H9 (cell line): ENCODE measurements around the gene TEX38. TPM values are rescaled to one million over a fixed set of nuclear protein-coding genes. Genes with fewer than 3 reads are reported as not detected.
"Not testable (repeated sequence)": the region's sequence is repeated elsewhere in the genome, so short reads cannot be mapped to it uniquely, and the experiment has no call there.

Experiments used
- DNase-seq: peaks from one replicate; pipeline ENCODE4 v3.0.0-alpha.2; 2017
- H2AFZ ChIP-seq: one replicate; pipeline ENCODE4 v1.6.1; 2013; ENCODE audit warnings: mild to moderate bottlenecking, low read length, control low read depth, moderate library complexity
- H2AK5ac ChIP-seq: 2 replicates; pipeline ENCODE4 v1.6.1; 2013; ENCODE audit warnings: low read length, control low read depth, mixed read lengths; ENCODE audit not compliant: insufficient read length
- H2BK120ac ChIP-seq: one replicate; pipeline ENCODE4 v1.6.1; 2013; ENCODE audit warnings: low read depth, mild to moderate bottlenecking, low read length, control low read depth, inconsistent platforms; ENCODE audit not compliant: poor library complexity, severe bottlenecking
- H2BK12ac ChIP-seq: 2 replicates; pipeline ENCODE4 v1.6.1; 2013; ENCODE audit warnings: low read length, control low read depth, mixed read lengths, low read depth; ENCODE audit not compliant: insufficient read length
- H2BK15ac ChIP-seq: 2 replicates; pipeline ENCODE4 v1.6.1; 2013; ENCODE audit warnings: low read depth, low read length, control low read depth
- H2BK20ac ChIP-seq: one replicate; pipeline ENCODE4 v1.6.1; 2013; ENCODE audit warnings: low read depth, mild to moderate bottlenecking, low read length, control low read depth, inconsistent platforms; ENCODE audit not compliant: poor library complexity, severe bottlenecking
- H2BK5ac ChIP-seq: 2 replicates; pipeline ENCODE4 v1.6.1; 2013; ENCODE audit warnings: low read length, control low read depth, mixed read lengths; ENCODE audit not compliant: insufficient read length
- H3K14ac ChIP-seq: 2 replicates; pipeline ENCODE4 v1.6.1; 2013; ENCODE audit warnings: low read length, control low read depth; ENCODE audit not compliant: insufficient read depth
- H3K18ac ChIP-seq: 2 replicates; pipeline ENCODE4 v1.6.1; 2013; ENCODE audit warnings: low read depth, mild to moderate bottlenecking, mixed read lengths, low read length, control low read depth; ENCODE audit not compliant: insufficient read length
- H3K23ac ChIP-seq: 2 replicates; pipeline ENCODE4 v1.6.1; 2013; ENCODE audit warnings: low read length, control low read depth, mixed read lengths, low read depth; ENCODE audit not compliant: insufficient read length
- H3K23me2 ChIP-seq: 2 replicates; pipeline ENCODE4 v1.6.1; 2013; ENCODE audit warnings: low read depth, mild to moderate bottlenecking, mixed read lengths, low read length, control low read depth; ENCODE audit not compliant: insufficient read length, poor library complexity, severe bottlenecking
- H3K27ac ChIP-seq: 2 replicates; pipeline ENCODE4 v1.5.1; 2013; ENCODE audit warnings: low read length, control low read depth, mixed read lengths, low read depth; ENCODE audit not compliant: insufficient read length
- H3K27me3 ChIP-seq: 2 replicates; pipeline ENCODE4 v1.6.1; 2013; ENCODE audit warnings: low read length, control low read depth, inconsistent platforms; ENCODE audit not compliant: insufficient read depth
- H3K4ac ChIP-seq: 2 replicates; pipeline ENCODE4 v1.6.1; 2013; ENCODE audit warnings: low read depth, mild to moderate bottlenecking, control low read depth, inconsistent platforms, low read length, moderate library complexity
- H3K4me1 ChIP-seq: 2 replicates; pipeline ENCODE4 v1.6.1; 2013; ENCODE audit warnings: low read length, control low read depth, inconsistent platforms; ENCODE audit not compliant: insufficient read depth
- H3K4me2 ChIP-seq: 2 replicates; pipeline ENCODE4 v1.6.1; 2013; ENCODE audit warnings: low read length, control low read depth, mixed read lengths; ENCODE audit not compliant: insufficient read length, insufficient read depth
- H3K56ac ChIP-seq: 2 replicates; pipeline ENCODE4 v1.6.1; 2013; ENCODE audit warnings: low read depth, mild to moderate bottlenecking, mixed read lengths, low read length, control low read depth; ENCODE audit not compliant: insufficient read length
- H3K79me1 ChIP-seq: 2 replicates; pipeline ENCODE4 v1.6.1; 2013; ENCODE audit warnings: low read depth, mild to moderate bottlenecking, moderate library complexity, low read length, control low read depth, inconsistent platforms; ENCODE audit not compliant: insufficient read depth, poor library complexity, severe bottlenecking
- H3K79me2 ChIP-seq: 2 replicates; pipeline ENCODE4 v1.6.1; 2013; ENCODE audit warnings: low read length, control low read depth, inconsistent platforms; ENCODE audit not compliant: insufficient read depth
- H3K9ac ChIP-seq: 2 replicates; pipeline ENCODE4 v1.6.1; 2013; ENCODE audit warnings: low read length, control low read depth, mixed read lengths; ENCODE audit not compliant: insufficient read length; ENCODE audit errors: extremely low read depth
- H3K9me3 ChIP-seq: one replicate; pipeline ENCODE4 v1.6.1; 2013; ENCODE audit warnings: low read depth, low read length, inconsistent platforms; ENCODE audit not compliant: control insufficient read depth
- H3T11ph ChIP-seq: one replicate; pipeline ENCODE4 v1.6.1; 2013; ENCODE audit warnings: mild to moderate bottlenecking, low read length, control low read depth, inconsistent platforms
- H4K20me1 ChIP-seq: one replicate; pipeline ENCODE4 v1.6.1; 2013; ENCODE audit not compliant: control insufficient read depth, insufficient read length, insufficient read depth
- H4K5ac ChIP-seq: 2 replicates; pipeline ENCODE4 v1.6.1; 2013; ENCODE audit warnings: low read depth, mild to moderate bottlenecking, mixed read lengths, low read length, control low read depth; ENCODE audit not compliant: insufficient read length
- H4K8ac ChIP-seq: replicated peaks from 2 replicates; pipeline ENCODE4 v1.6.1; 2013; ENCODE audit warnings: low read length, control low read depth, mixed read lengths, low read depth; ENCODE audit not compliant: insufficient read length
- H4K91ac ChIP-seq: 2 replicates; pipeline ENCODE4 v1.6.1; 2013; ENCODE audit warnings: low read depth, mild to moderate bottlenecking, moderate library complexity, mixed read lengths, low read length, control low read depth; ENCODE audit not compliant: insufficient read length
- H3K27ac Mint-ChIP-seq, 3 experiments: 2 replicates in 2 of 3; 3 replicates in 1 of 3; pipeline ENCODE4 v1.8.0; 2020 to 2021; ENCODE audit warnings: mixed read lengths in 3 of 3, mild to moderate bottlenecking in 1 of 3, moderate library complexity in 1 of 3
- H3K27me3 Mint-ChIP-seq: 2 replicates; pipeline ENCODE4 v1.8.0; 2021; ENCODE audit warnings: low read depth, mild to moderate bottlenecking, moderate library complexity, mixed read lengths
- H3K36me3 Mint-ChIP-seq, 3 experiments: 2 replicates in 2 of 3; 3 replicates in 1 of 3; pipeline ENCODE4 v1.8.0; 2020 to 2021; ENCODE audit warnings: low read depth in 3 of 3, mixed read lengths in 3 of 3; ENCODE audit not compliant: insufficient read depth in 1 of 3
- H3K4me1 Mint-ChIP-seq, 2 experiments: 2 replicates each; pipeline ENCODE4 v1.8.0; 2020; ENCODE audit warnings: mixed read lengths in 2 of 2
- H3K4me3 Mint-ChIP-seq, 2 experiments: 2 replicates in 1 of 2; 3 replicates in 1 of 2; pipeline ENCODE4 v1.8.0; 2020 to 2021; ENCODE audit warnings: mild to moderate bottlenecking in 2 of 2, mixed read lengths in 2 of 2, moderate library complexity in 1 of 2
- H3K9me3 Mint-ChIP-seq, 2 experiments: 2 replicates in 1 of 2; 3 replicates in 1 of 2; pipeline ENCODE4 v1.8.0; 2020; ENCODE audit warnings: mild to moderate bottlenecking in 2 of 2, mixed read lengths in 2 of 2, moderate library complexity in 1 of 2
- CTCF ChIP-seq: fragments of 200-600 bp; sonication (generic); conservative IDR thresholded peaks from 3 replicates; pipeline ENCODE4 v1.8.0; 2021; ENCODE audit warnings: antibody characterized with exemption, mild to moderate bottlenecking
- WGBS: extraction: QIAGEN DNeasy Blood & Tissue Kit; methylation state at CpG from one replicate; pipeline ENCODE4 v1.1.7; 2013; ENCODE audit warnings: missing lambda C conversion rate, low lambda C conversion rate, mixed read lengths; ENCODE audit not compliant: insufficient read length; ENCODE audit errors: extremely low coverage; 5-methylcytosine and 5-hydroxymethylcytosine counted together
- total RNA-seq: library from RNA; stranded (reverse); gene quantifications from 2 replicates; pipeline ENCODE4 v1.2.1, GENCODE V29; 2021

TEX38 gene
- total RNA-seq, 1 experiment from 2014 or later: not detected

- no peak for DNase-seq
- Histone ChIP-seq H4K91ac (no peak overlapping the region), H2BK5ac (no peak overlapping the region), H3K79me1 (no peaks in the 10 kb centered on the region), H3K9ac (no peak overlapping the region), H2AK5ac (no peak overlapping the region), H3K9me3 (no peaks in the 10 kb centered on the region), H3K27me3 (no peaks in the 10 kb centered on the region), H3K79me2 (no peaks in the 10 kb centered on the region), H4K5ac (no peak overlapping the region), H3K4ac (no peak overlapping the region), H3K27ac (no peak overlapping the region), H2BK120ac (no peak overlapping the region), H2AFZ (no peak overlapping the region), H2BK12ac (no peak overlapping the region), H3K18ac (no peak overlapping the region), H2BK20ac (no peak overlapping the region), H3T11ph (no peak overlapping the region), H3K4me2 (no peak overlapping the region), H3K23ac (no peak overlapping the region), H4K8ac (no peak overlapping the region), H2BK15ac (no peak overlapping the region), H3K14ac (no peak overlapping the region), H3K4me1 (no peaks in the 10 kb centered on the region), H3K23me2 (no peaks in the 10 kb centered on the region), H4K20me1 (no peaks in the 10 kb centered on the region), H3K56ac (no peak overlapping the region)
- H3K27ac Mint-ChIP-seq: no peak overlapping the region
- no peak overlapping the region for H3K4me3 Mint-ChIP-seq
- no CpG with 5 or more reads among the region's 3 CpGs for WGBS
- no peaks in the 10 kb centered on the region for H3K27me3 Mint-ChIP-seq
- H3K4me1 Mint-ChIP-seq: no peaks in the 10 kb centered on the region
- peaks cover 13 to 58% (median 50%) of the 10 kb centered on the region in 3 experiments; a peak in 6 of 7 replicates for H3K36me3 Mint-ChIP-seq
- no peak for TF ChIP-seq CTCF
- H3K9me3 Mint-ChIP-seq: no peaks in the 10 kb centered on the region
Observed at GRCh38 chr1:46692811-46693770, 21.4 kb downstream of the TEX38 start.

- H3K79me2 ChIP-seq, H3K27me3 ChIP-seq, H3K9ac ChIP-seq, H3K23ac ChIP-seq, H3K4ac ChIP-seq, DNase-seq, H3K79me1 ChIP-seq, H4K91ac ChIP-seq, H3T11ph ChIP-seq, H2BK120ac ChIP-seq, H4K20me1 ChIP-seq, H2AK5ac ChIP-seq, H2BK20ac ChIP-seq, H3K4me2 ChIP-seq, H3K27ac Mint-ChIP-seq, H3K4me3 Mint-ChIP-seq, H2BK5ac ChIP-seq, H3K4me1 ChIP-seq, H3K27me3 Mint-ChIP-seq, H2AFZ ChIP-seq, H3K9me3 ChIP-seq, H3K27ac ChIP-seq, H2BK12ac ChIP-seq, H3K4me1 Mint-ChIP-seq, H2BK15ac ChIP-seq, H3K23me2 ChIP-seq, H3K18ac ChIP-seq, H3K14ac ChIP-seq, H4K8ac ChIP-seq, H3K9me3 Mint-ChIP-seq, H3K56ac ChIP-seq, H4K5ac ChIP-seq: not testable (repeated sequence)
- WGBS: no CpG with 5 or more reads among the region's 4 CpGs
- H3K36me3 Mint-ChIP-seq: peaks cover 7 to 44% (median 35%) of the 10 kb centered on the region in 3 experiments; a peak in 6 of 7 replicates
Observed at GRCh38 chr1:46694676-46695075, 23.0 kb downstream of the TEX38 start.
